Effector memory CD4-positive, alpha-beta T cell (primary cell): ENCODE measurements around the gene CNGA3.
"Not testable (repeated sequence)": the region's sequence is repeated elsewhere in the genome, so short reads cannot be mapped to it uniquely, and the experiment has no call there.

Experiments used
- DNase-seq, 3 donors: peaks; one replicate each; pipeline ENCODE4 v3.0.0-alpha.2; 2020
- H3K27ac ChIP-seq: 2 replicates; pipeline ENCODE4 v1.7.0; 2013; ENCODE audit warnings: mild to moderate bottlenecking, low read length, moderate library complexity; ENCODE audit not compliant: insufficient read depth, poor library complexity, severe bottlenecking
- H3K27me3 ChIP-seq: replicated peaks from 2 replicates; pipeline ENCODE4 v1.7.0; 2013; ENCODE audit warnings: mild to moderate bottlenecking, low read length; ENCODE audit not compliant: insufficient read depth, control insufficient read depth, poor library complexity, severe bottlenecking
- H3K36me3 ChIP-seq: 2 replicates; pipeline ENCODE4 v1.7.0; 2013; ENCODE audit warnings: mild to moderate bottlenecking, low read length, moderate library complexity; ENCODE audit not compliant: control insufficient read depth, insufficient read depth
- H3K4me1 ChIP-seq: 2 replicates; pipeline ENCODE4 v1.7.0; 2013; ENCODE audit warnings: low read length, mild to moderate bottlenecking; ENCODE audit not compliant: control insufficient read depth, insufficient read depth, poor library complexity, severe bottlenecking
- H3K4me3 ChIP-seq: 2 replicates; pipeline ENCODE4 v1.7.0; 2013; ENCODE audit warnings: low read length, low read depth, mild to moderate bottlenecking; ENCODE audit not compliant: insufficient read depth, poor library complexity, severe bottlenecking
- H3K9me3 ChIP-seq: 2 replicates; pipeline ENCODE4 v1.7.0; 2013; ENCODE audit warnings: mild to moderate bottlenecking, low read length, moderate library complexity; ENCODE audit not compliant: control insufficient read depth

Gene CNGA3

GRCh38 chr2:98414246-98414645 is 68.0 kb downstream of the CNGA3 start:
- H3K4me3 ChIP-seq, DNase-seq, H3K36me3 ChIP-seq, H3K9me3 ChIP-seq, H3K27ac ChIP-seq, H3K4me1 ChIP-seq, H3K27me3 ChIP-seq: not testable (repeated sequence)

DNA sequence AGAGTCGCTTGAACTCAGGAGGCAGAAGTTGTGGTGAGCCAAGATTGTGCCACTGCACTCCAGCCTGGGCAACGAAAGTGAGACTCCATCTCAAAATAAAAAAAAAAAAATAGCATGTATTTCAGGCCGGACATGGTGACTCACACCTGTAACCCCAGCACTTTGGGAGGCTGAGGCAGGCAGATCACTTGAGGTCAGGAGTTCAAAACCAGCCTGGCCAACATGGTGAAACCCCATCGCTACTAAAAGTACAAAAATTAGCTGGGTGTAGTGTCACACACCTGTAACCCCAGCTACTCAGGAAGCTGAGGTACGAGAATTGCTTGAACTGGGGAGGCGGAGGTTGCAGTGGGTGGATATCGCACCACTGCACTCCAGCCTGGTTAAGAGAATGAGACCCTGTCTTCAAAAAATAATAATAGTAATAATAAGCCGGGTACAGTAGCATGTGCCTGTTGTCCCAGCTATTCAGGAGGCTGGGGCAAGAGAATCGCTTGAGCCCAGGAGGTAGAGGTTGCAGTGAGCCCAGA is 69.5 kb downstream of the CNGA3 start:
- not testable (repeated sequence) for H3K27ac ChIP-seq, H3K36me3 ChIP-seq, H3K4me3 ChIP-seq, H3K9me3 ChIP-seq, DNase-seq, H3K4me1 ChIP-seq, H3K27me3 ChIP-seq

DNA sequence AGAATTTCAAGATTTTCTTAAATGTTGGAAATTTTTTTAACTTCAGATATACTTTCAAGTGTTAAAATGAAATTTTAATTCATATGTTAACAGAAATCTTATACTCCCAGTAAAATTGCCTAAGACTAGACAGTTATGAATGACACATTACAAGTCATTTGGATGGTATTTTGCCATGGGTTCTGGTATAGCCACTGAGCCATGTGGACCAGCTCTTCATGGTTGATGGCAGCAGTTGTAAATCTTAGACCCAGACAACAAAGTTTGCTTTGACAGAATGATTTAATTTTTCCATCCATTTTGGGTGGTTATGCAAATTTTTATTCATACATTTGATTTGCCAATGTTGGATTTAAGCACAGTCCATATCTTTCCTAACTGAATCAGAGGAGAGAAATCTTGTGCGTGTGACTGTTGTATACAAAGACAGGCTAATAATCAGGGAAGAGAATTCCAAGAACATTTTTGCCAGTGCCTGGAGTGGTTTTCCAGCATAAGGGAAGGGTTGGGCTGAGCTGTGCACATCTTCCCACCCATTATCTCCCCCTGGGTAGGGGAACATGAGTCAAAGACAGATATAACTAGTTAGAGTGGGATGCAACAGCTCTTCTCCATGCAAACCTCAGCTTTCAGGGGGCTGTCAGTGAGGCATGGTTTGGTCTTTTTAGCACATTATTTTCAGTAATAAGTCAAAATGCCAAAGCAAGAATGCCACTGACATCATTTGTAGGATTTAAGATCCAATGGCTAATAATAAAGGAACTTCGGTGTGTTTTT is 70.3 kb downstream of the CNGA3 start:
- Histone ChIP-seq H3K27ac (no peak overlapping the region), H3K9me3 (no peaks in the 10 kb centered on the region), H3K4me3 (no peak overlapping the region), H3K36me3 (no peaks in the 10 kb centered on the region), H3K27me3 (no peaks in the 10 kb centered on the region), H3K4me1 (no peaks in the 10 kb centered on the region)
- no peak for DNase-seq

GRCh38 chr2:98419544-98419943 is 73.3 kb downstream of the CNGA3 start:
- no peak overlapping the region for H3K4me3 ChIP-seq
- no peak overlapping the region for H3K27ac ChIP-seq
- no peaks in the 10 kb centered on the region for H3K4me1 ChIP-seq
- no peaks in the 10 kb centered on the region for H3K27me3 ChIP-seq
- no peak for DNase-seq
- no peaks in the 10 kb centered on the region for H3K9me3 ChIP-seq
- no peaks in the 10 kb centered on the region for H3K36me3 ChIP-seq

DNA sequence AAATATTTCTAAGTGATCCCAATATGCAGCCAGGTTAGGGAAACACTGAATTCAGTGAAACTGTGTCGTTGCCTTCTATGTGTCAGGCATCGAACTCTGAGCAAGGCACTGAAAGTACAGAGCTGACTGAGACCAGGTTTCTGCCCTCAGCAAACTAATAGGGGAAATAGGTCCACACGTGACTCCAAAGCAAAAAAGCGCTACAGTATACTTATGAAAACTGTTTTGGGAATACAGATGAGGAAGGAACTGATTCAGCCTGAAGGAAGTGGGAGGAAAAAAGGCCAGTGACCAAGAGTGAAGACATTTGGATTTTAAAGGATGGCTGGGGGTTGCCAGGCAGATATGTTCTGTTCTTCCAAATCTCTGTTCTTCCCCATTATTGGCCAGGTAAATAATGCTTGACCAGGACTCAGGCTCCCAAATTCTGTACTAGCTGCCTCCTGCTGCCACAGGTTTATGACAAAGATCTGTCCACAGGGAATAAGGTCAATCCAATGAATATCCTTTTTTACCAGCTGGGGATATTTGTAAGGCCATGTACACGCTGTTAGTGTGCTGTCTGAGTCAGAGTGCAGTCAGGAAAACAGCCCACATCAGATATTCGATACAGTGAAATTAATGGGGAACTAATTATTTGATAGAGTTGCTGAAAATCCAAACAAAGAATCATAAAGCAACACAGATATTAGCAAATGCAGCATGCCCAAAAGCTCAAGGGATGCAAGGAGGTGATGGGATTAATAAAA is 73.9 kb downstream of the CNGA3 start:
- no peak for DNase-seq

DNA sequence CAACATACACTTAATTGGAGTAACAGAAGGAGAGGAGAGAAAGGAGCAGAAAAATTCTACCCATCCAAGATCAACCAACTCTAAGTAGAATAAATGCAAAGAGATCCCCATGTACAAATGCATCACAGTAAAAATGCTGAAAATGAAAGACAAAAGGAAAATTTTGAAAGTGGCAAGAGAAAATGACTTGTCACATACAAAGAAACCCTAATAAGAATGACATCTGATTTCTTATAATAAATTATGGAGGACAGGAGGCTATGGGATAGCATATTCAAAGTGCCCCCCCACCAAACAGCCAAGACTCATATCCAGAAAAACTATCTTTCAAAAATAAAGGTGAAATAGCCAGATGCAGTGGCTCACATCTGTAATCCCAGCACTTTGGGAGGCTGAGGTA is 76.2 kb downstream of the CNGA3 start:
- no peaks in the 10 kb centered on the region for H3K36me3 ChIP-seq
- no peak overlapping the region for H3K27ac ChIP-seq
- no peaks in the 10 kb centered on the region for H3K27me3 ChIP-seq
- H3K9me3 ChIP-seq: no peaks in the 10 kb centered on the region
- no peak overlapping the region for H3K4me3 ChIP-seq
- H3K4me1 ChIP-seq: no peaks in the 10 kb centered on the region
- DNase-seq: no peak

More for the DNA sequence above, 73.9 kb downstream of the CNGA3 start:
- H3K4me3 ChIP-seq: no peak overlapping the region
- H3K27me3 ChIP-seq: no peaks in the 10 kb centered on the region
- no peak overlapping the region for H3K27ac ChIP-seq
- H3K4me1 ChIP-seq: no peaks in the 10 kb centered on the region
- no peaks in the 10 kb centered on the region for H3K9me3 ChIP-seq
- no peaks in the 10 kb centered on the region for H3K36me3 ChIP-seq

DNA sequence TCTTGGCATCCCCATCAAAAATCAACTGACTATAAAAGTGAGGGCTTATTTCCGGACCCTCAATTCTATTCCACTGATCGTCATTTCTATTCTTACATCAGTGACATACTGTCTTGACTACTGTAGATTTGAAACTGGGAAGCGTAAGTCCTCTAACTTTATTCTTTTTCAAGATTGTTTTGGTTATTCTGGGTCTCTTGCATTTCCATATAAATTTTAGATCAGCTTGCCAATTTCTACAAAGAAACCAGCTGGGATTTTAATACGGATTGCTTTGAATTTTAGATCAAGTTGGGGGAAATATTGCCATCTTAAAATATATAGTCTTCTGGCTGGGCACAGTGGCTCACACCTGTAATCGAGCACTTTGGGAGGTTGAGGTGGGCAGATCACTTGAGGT is 80.5 kb downstream of the CNGA3 start:
- no peaks in the 10 kb centered on the region for H3K9me3 ChIP-seq
- H3K27ac ChIP-seq: no peak overlapping the region
- H3K4me3 ChIP-seq: no peak overlapping the region
- H3K36me3 ChIP-seq: no peaks in the 10 kb centered on the region
- no peak for DNase-seq
- no peaks in the 10 kb centered on the region for H3K27me3 ChIP-seq
- no peaks in the 10 kb centered on the region for H3K4me1 ChIP-seq

DNA sequence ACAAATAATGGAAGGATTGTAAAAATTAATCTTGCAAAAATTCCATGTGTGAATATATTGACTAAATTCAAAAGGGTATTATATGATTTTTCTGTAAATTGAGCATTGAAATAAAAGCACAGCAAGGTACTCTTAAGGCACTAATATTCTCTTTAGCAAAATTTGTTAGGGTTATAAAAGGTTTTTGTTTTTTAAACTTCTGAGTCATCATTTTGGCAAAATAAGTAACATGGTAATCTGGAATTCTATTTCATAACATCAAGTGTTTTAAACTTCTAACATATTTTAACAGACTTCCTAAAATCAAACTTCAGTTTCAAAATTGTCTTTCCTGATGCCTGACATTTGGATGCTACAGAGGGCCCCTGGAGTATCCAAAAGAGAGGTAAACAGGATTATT is 85.9 kb downstream of the CNGA3 start:
- no peak overlapping the region for H3K27ac ChIP-seq
- no peaks in the 10 kb centered on the region for H3K27me3 ChIP-seq
- DNase-seq: no peak
- H3K9me3 ChIP-seq: no peaks in the 10 kb centered on the region
- no peaks in the 10 kb centered on the region for H3K36me3 ChIP-seq
- H3K4me1 ChIP-seq: no peaks in the 10 kb centered on the region
- H3K4me3 ChIP-seq: no peak overlapping the region

DNA sequence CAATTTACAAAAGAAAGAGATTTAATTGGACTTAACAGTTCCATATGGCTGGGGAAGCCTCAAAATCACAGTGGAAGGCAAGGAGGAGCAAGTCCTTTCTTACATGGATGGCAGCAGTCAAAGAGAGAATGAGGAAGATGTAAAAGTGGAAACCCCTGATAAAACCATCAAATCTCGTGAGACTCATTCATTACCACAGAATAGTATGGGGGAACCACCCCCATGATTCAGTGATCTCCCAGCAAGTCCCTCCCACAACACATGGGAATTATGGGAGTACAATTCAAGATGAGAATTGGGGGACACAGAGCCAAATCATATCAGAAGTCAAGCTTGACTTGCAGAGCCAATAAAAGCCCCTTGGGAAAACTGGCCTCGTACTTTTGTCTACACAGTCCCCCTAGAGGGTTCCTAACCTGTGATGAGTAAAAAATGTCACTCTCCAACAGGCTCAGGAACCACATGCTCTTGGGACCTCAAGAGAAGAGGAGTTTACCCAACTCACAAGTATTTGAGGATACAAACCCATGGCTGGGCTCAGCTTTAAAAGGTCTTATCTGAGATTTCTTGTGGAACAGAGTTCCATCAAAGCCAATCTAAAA is 87.2 kb downstream of the CNGA3 start:
- Histone ChIP-seq H3K4me3 (no peak overlapping the region), H3K36me3 (no peaks in the 10 kb centered on the region), H3K27me3 (no peaks in the 10 kb centered on the region), H3K9me3 (no peaks in the 10 kb centered on the region), H3K4me1 (no peaks in the 10 kb centered on the region), H3K27ac (no peak overlapping the region)
- no peak for DNase-seq

DNA sequence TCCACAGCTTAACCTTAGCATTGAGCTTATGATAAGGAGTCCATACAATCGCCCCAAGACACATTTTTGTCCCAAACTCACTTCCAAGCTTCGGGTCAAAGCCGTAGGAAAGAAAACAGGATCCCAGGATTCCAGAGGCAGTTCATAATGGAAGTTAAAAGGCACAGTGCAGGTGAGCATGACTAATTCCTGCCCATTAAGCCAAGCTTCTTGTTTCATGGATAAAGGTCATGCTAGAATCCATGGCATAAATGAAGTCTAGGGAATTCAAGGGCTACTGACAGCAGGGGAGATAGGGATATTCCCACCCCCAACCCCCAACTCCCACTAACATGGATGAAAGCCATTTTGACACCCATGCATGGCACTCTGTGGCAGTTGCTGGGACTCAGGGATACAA is 88.2 kb downstream of the CNGA3 start:
- no peak overlapping the region for H3K27ac ChIP-seq
- no peaks in the 10 kb centered on the region for H3K9me3 ChIP-seq
- H3K4me1 ChIP-seq: no peaks in the 10 kb centered on the region
- H3K27me3 ChIP-seq: no peaks in the 10 kb centered on the region
- H3K36me3 ChIP-seq: no peaks in the 10 kb centered on the region
- DNase-seq: no peak
- no peak overlapping the region for H3K4me3 ChIP-seq
